Stomach (tissue), 4 donors: ENCODE data around the gene JAGN1.

Experiments used
- EP300 ChIP-seq: sonication (generic); formaldehyde crosslinking; IDR thresholded peaks from one replicate; pipeline ENCODE4 v1.6.1; 2017; ENCODE audit warnings: antibody characterized with exemption
- POLR2A ChIP-seq, 4 donors: fragments of 450-650 bp; IDR thresholded peaks; one replicate each; pipeline ENCODE4 v1.6.1; 2016; ENCODE audit warnings: antibody characterized with exemption in 4 of 4, control low read depth in 2 of 4, mild to moderate bottlenecking in 1 of 4, moderate library complexity in 1 of 4
- TF ChIP-seq, protein P1 (sequence below), 7 experiments: fragments of 450-650 bp in 4 of 7; fragments of 200-600 bp in 3 of 7; sonication (generic) in 3 of 7; IDR thresholded peaks; one replicate each; pipeline ENCODE4 v1.5.1; 2016 to 2019; ENCODE audit warnings: antibody characterized with exemption in 7 of 7, control low read depth in 2 of 7, mild to moderate bottlenecking in 1 of 7

DNA sequence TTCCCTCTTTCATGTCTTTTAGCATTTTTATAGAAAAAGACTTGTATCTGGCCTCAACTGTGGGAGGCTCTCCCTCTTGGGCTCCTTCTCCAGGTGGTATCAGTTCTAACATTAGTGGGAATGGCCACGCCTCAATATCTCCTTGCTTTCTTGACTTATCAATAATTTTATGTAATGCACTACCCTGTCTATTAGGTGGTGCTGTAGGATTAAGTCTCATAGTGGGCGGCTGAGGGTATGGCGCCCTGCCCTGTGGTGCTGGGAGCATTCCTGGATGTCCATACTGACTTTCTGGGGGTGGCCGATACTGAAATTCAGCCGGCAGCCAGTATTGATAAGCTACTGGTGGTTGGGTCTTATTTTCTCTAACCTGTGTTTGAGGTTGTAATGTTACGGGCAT, 37.9 kb upstream of the JAGN1 start:
- TF ChIP-seq EP300 (no peak), POLR2A (IDR thresholded peaks at IDR 0.05) (no peak)
- TF ChIP-seq, protein P1, sequence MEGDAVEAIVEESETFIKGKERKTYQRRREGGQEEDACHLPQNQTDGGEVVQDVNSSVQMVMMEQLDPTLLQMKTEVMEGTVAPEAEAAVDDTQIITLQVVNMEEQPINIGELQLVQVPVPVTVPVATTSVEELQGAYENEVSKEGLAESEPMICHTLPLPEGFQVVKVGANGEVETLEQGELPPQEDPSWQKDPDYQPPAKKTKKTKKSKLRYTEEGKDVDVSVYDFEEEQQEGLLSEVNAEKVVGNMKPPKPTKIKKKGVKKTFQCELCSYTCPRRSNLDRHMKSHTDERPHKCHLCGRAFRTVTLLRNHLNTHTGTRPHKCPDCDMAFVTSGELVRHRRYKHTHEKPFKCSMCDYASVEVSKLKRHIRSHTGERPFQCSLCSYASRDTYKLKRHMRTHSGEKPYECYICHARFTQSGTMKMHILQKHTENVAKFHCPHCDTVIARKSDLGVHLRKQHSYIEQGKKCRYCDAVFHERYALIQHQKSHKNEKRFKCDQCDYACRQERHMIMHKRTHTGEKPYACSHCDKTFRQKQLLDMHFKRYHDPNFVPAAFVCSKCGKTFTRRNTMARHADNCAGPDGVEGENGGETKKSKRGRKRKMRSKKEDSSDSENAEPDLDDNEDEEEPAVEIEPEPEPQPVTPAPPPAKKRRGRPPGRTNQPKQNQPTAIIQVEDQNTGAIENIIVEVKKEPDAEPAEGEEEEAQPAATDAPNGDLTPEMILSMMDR (IDR thresholded peaks at IDR 0.05) = no peak
